HCT116 (cell line): Measurements from ENCODE around the gene NDUFB6. TPM values are rescaled to one million over a fixed set of nuclear protein-coding genes. Genes with fewer than 3 reads are reported as not detected.

Experiments used
- ATAC-seq: fragments of 200-7000 bp; cut with Tn5 transposase; 2 replicates; pipeline ENCODE4 v1.9.1; 2020; ENCODE audit warnings: mild to moderate bottlenecking, moderate library complexity
- BruUV-seq: library from RNA; stranded (reverse); fragments of 400-500 nt; replicated peaks from 2 replicates; lab custom pipeline; 2021; lab: Mats Ljungman, UMichigan
- CTCF ChIA-PET: fragments of 300-600 bp; sonication (Branson Sonifier 250); formaldehyde crosslinking; loops from one replicate; lab custom pipeline; 2021; ENCODE audit warnings: antibody characterized with exemption; lab: Charles Lee
- POLR2A ChIA-PET: fragments of 300-600, 350-600 bp; sonication (Branson Sonifier 250); formaldehyde crosslinking; loops from one replicate; lab custom pipeline; 2021; ENCODE audit warnings: antibody characterized with exemption; lab: Charles Lee
- RAD21 ChIA-PET, 2 experiments: fragments of 300-600 bp; sonication (Branson Sonifier 250); formaldehyde crosslinking; loops; one replicate each; lab custom pipeline; 2023; ENCODE audit warnings: low total read pairs in 2 of 2; ENCODE audit not compliant: uncharacterized antibody in 2 of 2, unreplicated experiment in 2 of 2, low non-redundant PET in 1 of 2; lab: Charles Lee
- DNase-seq: peaks from one replicate; pipeline ENCODE4 v3.0.0-alpha.2; 2010; ENCODE audit warnings: low read depth, low spot score
- H2AFZ ChIP-seq: fragments of 200-600 bp; shearing (Covaris generic), sonication (generic); 2 replicates; pipeline ENCODE4 v1.6.1; 2017; ENCODE audit warnings: low read depth, mixed run types, mixed read lengths, antibody characterized with exemption, low read length; ENCODE audit not compliant: poor library complexity, severe bottlenecking
- H3K27ac ChIP-seq: 2 replicates; pipeline ENCODE4 v1.5.1; 2012; ENCODE audit warnings: low read depth, low read length
- H3K27me3 ChIP-seq: fragments of 200-600 bp; sonication (generic); 2 replicates; pipeline ENCODE4 v1.6.1; 2016; ENCODE audit warnings: mixed run types, low read length, mixed read lengths; ENCODE audit not compliant: insufficient read depth
- H3K36me3 ChIP-seq, 2 experiments: fragments of 200-500 bp in 1 of 2; fragments of 200-600 bp in 1 of 2; sonication (Bioruptor generic) in 1 of 2; sonication (generic) in 1 of 2; 2 replicates each; pipeline versions ENCODE4 v1.5.1 to v1.6.1; 2014 to 2016; ENCODE audit warnings: low read length in 2 of 2, inconsistent platforms in 1 of 2, mixed read lengths in 1 of 2, mixed run types in 1 of 2; ENCODE audit not compliant: insufficient read depth in 2 of 2, control insufficient read depth in 1 of 2
- H3K4me1 ChIP-seq, 2 experiments: fragments of 200-600 bp in 1 of 2; sonication (generic) in 1 of 2; 2 replicates each; pipeline versions ENCODE4 v1.5.1 to v1.6.1; 2012 to 2017; ENCODE audit warnings: low read length in 2 of 2, inconsistent platforms in 1 of 2, mild to moderate bottlenecking in 1 of 2, mixed read lengths in 1 of 2, mixed run types in 1 of 2, moderate library complexity in 1 of 2; ENCODE audit not compliant: insufficient read depth in 2 of 2, control insufficient read depth in 1 of 2
- H3K4me2 ChIP-seq: fragments of 200-600 bp; sonication (generic); 2 replicates; pipeline ENCODE4 v1.6.1; 2017; ENCODE audit warnings: mixed run types, low read length, mixed read lengths
- H3K4me3 ChIP-seq, 2 experiments: fragments of 200-600 bp in 1 of 2; sonication (generic) in 1 of 2; replicated peaks in 1 of 2; 2 replicates each; pipeline ENCODE4 v1.5.1; 2011 to 2016; ENCODE audit warnings: low read length in 2 of 2, control low read depth in 1 of 2, low read depth in 1 of 2, mild to moderate bottlenecking in 1 of 2, mixed read lengths in 1 of 2, mixed run types in 1 of 2
- H3K79me2 ChIP-seq: fragments of 200-600 bp; sonication (generic); 2 replicates; pipeline ENCODE4 v1.6.1; 2017; ENCODE audit warnings: mild to moderate bottlenecking, mixed run types, low read length, moderate library complexity, mixed read lengths; ENCODE audit not compliant: insufficient read depth
- H3K9ac ChIP-seq: fragments of 200-600 bp; sonication (generic); 2 replicates; pipeline ENCODE4 v1.6.1; 2016; ENCODE audit warnings: low read length, mixed read lengths
- H3K9me2 ChIP-seq: fragments of 200-600 bp; sonication (generic), shearing (Covaris generic); 2 replicates; pipeline ENCODE4 v1.6.1; 2017; ENCODE audit warnings: mixed run types, mild to moderate bottlenecking, moderate library complexity; ENCODE audit not compliant: insufficient read depth
- H3K9me3 ChIP-seq, 2 experiments: fragments of 200-500 bp in 1 of 2; fragments of 200-600 bp in 1 of 2; sonication (Bioruptor generic) in 1 of 2; sonication (generic) in 1 of 2; 2 replicates each; pipeline ENCODE4 v1.6.1; 2014 to 2017; ENCODE audit warnings: low read length in 2 of 2, mixed read lengths in 2 of 2, inconsistent platforms in 1 of 2, low read depth in 1 of 2, mild to moderate bottlenecking in 1 of 2, mixed run types in 1 of 2, moderate library complexity in 1 of 2; ENCODE audit not compliant: control insufficient read depth in 1 of 2, insufficient read depth in 1 of 2
- H4K20me1 ChIP-seq: fragments of 200-600 bp; sonication (generic), shearing (Covaris generic); 2 replicates; pipeline ENCODE4 v1.6.1; 2017; ENCODE audit warnings: mixed run types, mild to moderate bottlenecking, moderate library complexity; ENCODE audit not compliant: insufficient read depth
- CBX3 ChIP-seq: IDR thresholded peaks from 2 replicates; pipeline ENCODE4 v1.6.1; 2012; ENCODE audit warnings: low read depth
- ELF1 ChIP-seq: IDR thresholded peaks from 2 replicates; pipeline ENCODE4 v1.6.1; 2012; ENCODE audit warnings: low read depth, borderline replicate concordance
- EZH2phosphoT487 ChIP-seq: fragments of 200-600 bp; IDR thresholded peaks from 2 replicates; pipeline ENCODE4 v1.6.1; 2018; ENCODE audit warnings: antibody characterized with exemption, borderline replicate concordance
- RAD21 ChIP-seq: IDR thresholded peaks from 2 replicates; pipeline ENCODE4 v1.6.1; 2012; ENCODE audit warnings: low read depth, mild to moderate bottlenecking
- SIN3A ChIP-seq: IDR thresholded peaks from 2 replicates; pipeline ENCODE4 v1.6.1; 2012; ENCODE audit warnings: low read depth
- SRF ChIP-seq: IDR thresholded peaks from 2 replicates; pipeline ENCODE4 v1.6.1; 2012; ENCODE audit warnings: low read depth
- TCF7L2 ChIP-seq: IDR thresholded peaks from 2 replicates; pipeline ENCODE4 v1.7.0; 2011; ENCODE audit warnings: borderline replicate concordance, inconsistent platforms; ENCODE audit not compliant: insufficient read depth, insufficient read length; ENCODE audit errors: extremely low read depth
- YY1 ChIP-seq: IDR thresholded peaks from 2 replicates; pipeline ENCODE4 v1.6.1; 2011; ENCODE audit warnings: low read length, low read depth, moderate library complexity, mild to moderate bottlenecking; ENCODE audit not compliant: insufficient replicate concordance; ENCODE audit errors: extremely low read depth
- ZFX ChIP-seq: fragments of 450-650 bp; IDR thresholded peaks from 2 replicates; pipeline ENCODE4 v1.6.1; 2017
- ZNF274 ChIP-seq: fragments of 200-500 bp; sonication (Bioruptor generic); IDR thresholded peaks from 2 replicates; pipeline ENCODE4 v1.6.1; 2014; ENCODE audit warnings: mild to moderate bottlenecking, low read depth, low read length, inconsistent platforms
- intact Hi-C: fragments of 100-400 bp; cut with micrococcal nuclease; formaldehyde crosslinking; loops from 2 replicates; pipeline ENCODE4 v1.10.0; 2022
- total RNA-seq: library from RNA; stranded (reverse); gene quantifications from one replicate; pipeline ENCODE4 v1.2.1, GENCODE V29; 2021; ENCODE audit not compliant: unreplicated experiment
- TF ChIP-seq, protein P1 (sequence below): IDR thresholded peaks from 2 replicates; pipeline ENCODE4 v1.6.1; 2011; ENCODE audit warnings: mild to moderate bottlenecking, low read length, moderate library complexity; ENCODE audit not compliant: insufficient replicate concordance; ENCODE audit errors: extremely low read depth

Gene NDUFB6
- total RNA-seq, 1 experiment from 2014 or later, result 68.9 TPM

DNA sequence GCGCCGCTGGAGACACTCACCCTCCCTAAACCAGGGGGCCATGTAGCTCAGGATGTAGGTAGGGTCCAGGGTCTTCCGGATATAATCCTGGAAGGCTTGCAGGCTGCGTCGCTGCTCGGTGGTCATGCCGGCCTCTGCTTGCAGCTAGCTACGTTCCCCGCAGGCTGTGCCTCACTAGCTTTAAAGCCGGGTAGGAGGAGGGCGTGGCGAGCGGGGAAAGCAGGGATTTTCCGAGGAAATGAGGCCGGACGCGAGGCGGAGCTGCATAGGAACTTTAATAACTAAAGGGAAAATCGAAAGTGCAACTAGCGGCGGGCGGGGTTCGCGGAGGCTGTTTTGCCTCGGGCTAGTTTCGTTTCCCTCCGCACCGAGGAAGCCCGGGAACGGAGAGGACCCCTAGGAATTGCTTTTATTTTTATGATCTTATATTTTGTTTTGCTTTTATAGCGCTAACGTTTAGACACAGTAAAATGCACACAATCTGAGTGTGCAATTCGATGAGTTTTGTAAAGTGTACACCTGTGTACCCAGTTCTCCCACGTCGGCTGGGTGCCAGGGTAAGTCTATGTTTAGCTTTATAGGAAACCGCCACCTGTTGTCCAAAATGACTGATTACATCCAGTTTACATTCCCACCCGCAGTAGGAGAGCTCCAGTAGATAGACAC is 46.8 kb downstream of the NDUFB6 start, which contains the start of gene RIGI (continued):
- TF ChIP-seq EZH2phosphoT487, result no peak
- TF ChIP-seq SRF, result no peak; the same call in 1 of the 2 replicates
- no peak for TF ChIP-seq YY1
- no peak for TF ChIP-seq ZNF274
- TF ChIP-seq SIN3A, result peak; percentile 75; the same call in 1 of the 2 replicates

DNA sequence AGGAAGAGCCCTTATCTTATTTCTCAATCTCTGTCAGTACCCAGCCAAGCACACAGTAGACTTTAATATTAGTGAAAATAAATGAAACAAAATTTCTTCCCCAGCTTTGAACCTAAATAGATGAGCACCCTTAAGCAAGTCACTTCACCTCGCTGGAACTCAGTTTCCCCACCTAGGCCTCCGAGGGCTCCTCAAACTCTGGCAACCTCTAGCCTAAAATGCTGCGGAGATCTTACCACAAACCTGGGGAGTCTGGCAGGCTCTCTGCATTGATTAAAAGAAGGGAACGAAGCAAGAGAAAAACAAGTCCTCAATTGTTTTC is 47.3 kb downstream of the NDUFB6 start:
- TF ChIP-seq RAD21 (no peak), ELF1 (no peak), ZFX (no peak), TCF7L2 (no peak), CBX3 (no peak)
- TF ChIP-seq, protein P1, sequence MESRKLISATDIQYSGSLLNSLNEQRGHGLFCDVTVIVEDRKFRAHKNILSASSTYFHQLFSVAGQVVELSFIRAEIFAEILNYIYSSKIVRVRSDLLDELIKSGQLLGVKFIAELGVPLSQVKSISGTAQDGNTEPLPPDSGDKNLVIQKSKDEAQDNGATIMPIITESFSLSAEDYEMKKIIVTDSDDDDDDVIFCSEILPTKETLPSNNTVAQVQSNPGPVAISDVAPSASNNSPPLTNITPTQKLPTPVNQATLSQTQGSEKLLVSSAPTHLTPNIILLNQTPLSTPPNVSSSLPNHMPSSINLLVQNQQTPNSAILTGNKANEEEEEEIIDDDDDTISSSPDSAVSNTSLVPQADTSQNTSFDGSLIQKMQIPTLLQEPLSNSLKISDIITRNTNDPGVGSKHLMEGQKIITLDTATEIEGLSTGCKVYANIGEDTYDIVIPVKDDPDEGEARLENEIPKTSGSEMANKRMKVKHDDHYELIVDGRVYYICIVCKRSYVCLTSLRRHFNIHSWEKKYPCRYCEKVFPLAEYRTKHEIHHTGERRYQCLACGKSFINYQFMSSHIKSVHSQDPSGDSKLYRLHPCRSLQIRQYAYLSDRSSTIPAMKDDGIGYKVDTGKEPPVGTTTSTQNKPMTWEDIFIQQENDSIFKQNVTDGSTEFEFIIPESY, result no peak
- no peak for ATAC-seq
- ChIA-PET CTCF (interaction anchor here (0.7 to 3.3 kb wide), 10 partner anchors 18 to 146 kb away, joined by 3 to 62 read pairs (median 6); partner anchors contain the start of genes ACO1 and TOPORS), RAD21 (interaction anchor here (0.9 to 1.5 kb wide), 4 partner anchors 26 to 146 kb away, joined by 3 to 8 read pairs (median 5); partner anchors contain the start of genes ACO1 (in 1 of the 2) and SMIM27 (in 1 of the 2)), POLR2A (interaction anchor here (1.4 kb wide), 1 partner anchor 10 kb away, joined by 5 read pairs; no protein-coding TSS in a partner anchor)
- H3K27ac ChIP-seq, result peak overlapping the region; percentile 76
- intact Hi-C loops, result loop anchor here (1.0 to 2.0 kb wide), 3 partner anchors 47 to 146 kb away; partner anchors contain the start of genes ACO1 and NDUFB6
- H2AFZ ChIP-seq, result peak overlapping the region; percentile 82
- H3K4me2 ChIP-seq, result peak overlapping the region; percentile 97
- H3K4me1 ChIP-seq, result peaks cover 11 to 24% of the 10 kb centered on the region in 2 experiments; a peak in 3 of 4 replicates
- no peak for DNase-seq
- H3K27me3 ChIP-seq, result no peaks in the 10 kb centered on the region
- no peaks in the 10 kb centered on the region for H3K36me3 ChIP-seq
- no peaks in the 10 kb centered on the region for H3K9me2 ChIP-seq
- H3K9me3 ChIP-seq, result no peaks in the 10 kb centered on the region
- BruUV-seq, result no TSS peak
- H3K4me3 ChIP-seq, result peak overlapping the region; percentile 76 to 81
- no peaks in the 10 kb centered on the region for H4K20me1 ChIP-seq
- peaks cover 21% of the 10 kb centered on the region for H3K79me2 ChIP-seq
- peak overlapping the region; percentile 78 for H3K9ac ChIP-seq
